ENCODE measurements around the gene RGL2. TPM values are rescaled to one million over a fixed set of nuclear protein-coding genes. Genes with fewer than 3 reads are reported as not detected.

The RGL2 gene
- 24.5 and 26.1 TPM in 2 replicates for total RNA-seq (2014; rRNA removed; shearing (Covaris generic))

GRCh38 chr6:33298773-33299236 is at the start of gene RGL2:
RGL2 (minus strand) TSS chr6:33298942; CDS start chr6:33298610, 332 bp downstream.

DNA sequence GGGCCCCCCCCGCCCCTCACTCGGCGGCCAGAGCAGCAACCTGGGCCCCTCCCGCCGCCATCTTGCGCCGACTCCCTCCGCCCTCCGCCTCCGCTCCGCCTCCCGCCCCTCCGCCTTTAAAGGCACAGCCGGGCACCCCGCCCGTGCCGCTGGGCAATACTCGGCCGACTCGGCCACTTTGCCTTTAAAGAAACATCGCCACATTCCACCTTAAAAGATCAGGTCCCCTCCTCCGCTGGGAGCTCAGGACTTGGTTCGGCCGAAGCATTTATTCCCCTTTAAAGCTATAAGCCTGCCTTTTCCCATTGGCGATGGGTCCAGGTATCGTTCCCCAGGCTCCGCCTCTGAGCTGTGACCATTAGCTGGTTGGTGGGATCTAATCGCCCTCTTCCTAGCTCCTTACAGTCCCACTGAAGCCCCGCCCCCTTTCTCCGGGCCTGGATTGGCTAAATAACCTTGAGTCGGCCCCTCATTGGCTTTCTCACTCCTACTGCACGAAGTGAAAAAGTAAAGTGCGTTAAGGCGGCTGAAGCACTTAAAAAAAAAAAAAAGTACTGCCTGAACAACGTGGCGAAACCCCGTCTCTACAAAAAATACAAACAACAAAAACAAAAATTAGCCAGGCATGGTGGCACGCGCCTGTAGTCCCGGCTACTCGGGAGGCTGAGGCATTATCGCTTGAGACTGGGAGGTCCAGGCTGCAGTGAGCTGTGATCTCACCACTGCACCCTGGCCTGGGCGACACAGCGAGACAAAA is 19.1 kb upstream of the RGL2 start, which contains the start of gene ZBTB22:
Gene ZBTB22, minus strand, starts transcription at position 76 of the 757 bp plus-strand sequence. CDS start 828 bp downstream, outside the sequence.

DNA sequence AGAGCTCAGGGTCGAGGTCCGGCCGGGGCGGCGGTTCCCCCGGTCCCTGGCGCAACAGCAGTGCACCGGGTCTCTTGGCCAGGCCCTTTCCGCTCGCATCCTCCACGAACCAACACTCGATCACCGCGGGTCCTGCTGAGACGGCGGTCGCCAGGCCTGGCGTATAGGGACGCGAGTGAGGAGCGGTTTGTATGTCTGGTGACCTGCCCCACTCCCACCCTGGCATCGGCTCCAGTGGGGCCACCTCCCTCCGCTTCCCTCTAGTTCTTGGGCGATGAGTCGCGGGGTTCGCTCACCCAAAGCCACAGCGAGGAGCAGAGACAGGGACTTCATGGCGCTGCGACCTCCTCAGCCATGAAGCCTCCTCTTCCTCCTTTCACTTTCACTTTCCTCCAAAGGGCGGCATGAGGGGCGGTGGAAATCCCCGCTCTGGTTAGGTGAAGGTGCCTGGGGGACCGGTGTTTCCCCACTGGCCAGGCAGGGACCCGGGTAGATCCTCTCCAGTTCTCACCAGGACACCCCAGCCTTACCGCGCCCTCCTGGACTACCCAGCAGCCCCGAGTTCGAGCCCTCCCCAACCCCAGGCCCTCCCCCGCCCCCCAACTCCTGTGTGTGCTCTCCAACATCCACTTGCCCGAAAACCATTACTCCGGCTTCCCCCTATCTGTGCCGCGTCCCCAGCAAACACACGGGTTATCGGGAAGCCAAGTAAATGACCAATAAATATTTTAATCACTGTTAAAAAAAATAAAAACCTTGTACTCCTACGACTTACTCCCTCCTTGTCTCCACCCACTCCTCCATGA is 15.2 kb upstream of the RGL2 start, which contains the start of gene TAPBP:
Gene TAPBP, minus strand, starts transcription at position 370 of the 806 bp plus-strand sequence. Its CDS starts 37 bp downstream, at position 333.

DNA sequence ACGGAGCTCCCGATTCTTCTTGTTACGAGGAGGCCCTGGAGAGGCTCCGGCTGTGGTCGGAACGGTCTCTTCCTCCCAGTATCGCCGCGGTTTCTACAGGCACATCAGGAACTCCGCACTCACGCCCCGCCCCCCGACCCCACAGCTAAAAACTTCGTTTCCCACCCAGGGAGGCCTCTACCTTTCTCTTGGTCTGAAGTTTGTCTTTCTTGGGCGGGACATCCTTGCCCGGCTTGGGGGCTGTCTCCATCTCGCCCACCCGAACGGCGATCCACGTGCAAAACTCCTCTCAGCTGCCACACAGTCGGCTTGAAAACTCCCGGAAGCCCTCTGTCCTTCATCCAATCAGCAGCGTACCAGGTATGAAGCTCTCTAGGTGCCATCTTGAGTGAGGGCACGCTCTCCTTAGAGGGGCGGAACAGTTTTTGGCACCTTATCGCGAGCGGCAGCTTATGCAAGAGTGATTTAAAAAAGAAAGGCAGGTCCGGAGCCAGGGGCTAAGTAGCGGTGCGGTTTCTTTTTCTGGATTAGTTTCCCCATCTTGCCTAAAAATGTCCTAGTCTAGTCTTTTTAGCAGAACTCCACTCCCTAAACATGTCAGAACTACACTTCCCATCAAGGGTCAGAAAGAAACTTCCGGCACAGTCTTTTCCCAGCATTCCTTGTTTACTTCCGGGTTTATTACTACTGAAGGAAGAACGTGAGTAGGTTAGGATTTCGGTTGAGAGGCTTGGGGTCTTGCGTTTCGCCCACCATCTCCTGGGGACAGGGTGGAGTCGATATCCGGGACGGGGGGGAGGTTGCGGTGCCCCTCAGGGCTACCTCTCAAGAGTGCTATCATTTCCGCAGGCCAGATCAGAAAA is 9.6 kb downstream of the RGL2 start, which contains the start of the genes PFDN6 and WDR46:
Gene PFDN6, plus strand, starts transcription at position 681 of the 863 bp plus-strand sequence. CDS start 256 bp downstream, outside the sequence.
Gene WDR46, minus strand, starts transcription at position 319 of the 863 bp plus-strand sequence. Its CDS starts 69 bp downstream, at position 250.

GRCh38 chr6:33276864-33277662 is 21.7 kb downstream of the RGL2 start, which contains the start of gene B3GALT4:
B3GALT4 (plus strand) TSS chr6:33277123; CDS start chr6:33277420, 297 bp downstream.

DNA sequence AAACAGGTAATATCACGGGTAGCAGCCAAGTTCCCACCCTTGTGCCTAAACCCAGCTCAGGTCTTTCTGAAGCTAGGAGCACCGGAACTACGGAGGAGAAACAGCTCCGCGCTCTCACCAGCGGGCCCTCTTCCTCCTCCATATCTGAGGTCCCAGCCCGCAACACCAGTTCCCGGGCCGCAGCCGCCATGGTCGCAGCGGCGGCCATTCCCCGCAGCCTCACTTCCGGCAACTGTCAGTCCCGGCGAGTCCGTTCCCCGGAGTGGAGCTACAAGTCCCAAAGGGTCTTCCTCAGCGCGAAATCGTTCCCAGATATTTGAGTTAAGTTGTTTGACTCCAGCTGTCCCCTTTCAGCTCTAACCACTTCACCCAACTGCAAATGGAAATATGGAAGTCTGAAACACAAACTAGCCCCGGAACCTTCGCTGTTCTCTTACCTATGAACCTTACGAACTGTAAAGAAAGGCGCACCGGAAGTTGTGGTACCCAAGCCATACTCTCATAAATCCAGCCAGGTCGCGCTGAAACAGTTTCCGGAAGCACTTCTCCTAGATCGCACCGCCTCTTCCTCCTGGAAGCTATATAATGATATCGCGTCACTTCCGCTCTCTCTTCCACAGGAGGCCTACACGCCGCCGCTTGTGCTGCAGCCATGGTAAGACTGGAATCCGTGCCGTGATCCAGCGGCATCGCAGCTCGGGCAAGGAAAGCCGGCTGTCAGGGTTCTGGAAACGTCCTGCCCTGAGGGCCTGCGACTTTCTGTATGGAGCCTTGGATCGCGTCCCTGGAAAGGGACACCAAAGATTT is 27.1 kb downstream of the RGL2 start, which contains the start of the genes RPS18 and VPS52:
Gene RPS18, plus strand, starts transcription at position 608 of the 807 bp plus-strand sequence. Its CDS starts 45 bp downstream, at position 653.
Gene VPS52, minus strand, starts transcription at position 409 of the 807 bp plus-strand sequence. Its CDS starts 201 bp downstream, at position 208.

Other genes with a start within 250 kb of the RGL2 start
- gene HLA-DPA1, start 225.3 kb downstream of the RGL2 start, total RNA-seq (2014; rRNA removed; shearing (Covaris generic)), result 147 and 155 TPM in 2 replicates
- gene HLA-DPB1, start 223.0 kb downstream of the RGL2 start, total RNA-seq (2014; rRNA removed; shearing (Covaris generic)), result 96.3 and 110 TPM in 2 replicates
- gene COL11A2, start 106.5 kb downstream of the RGL2 start, total RNA-seq (2014; rRNA removed; shearing (Covaris generic)), result 4.9 and 7.6 TPM in 2 replicates
- 23.0 and 23.8 TPM in 2 replicates for gene RXRB, start 98.3 kb downstream of the RGL2 start, total RNA-seq (2014; rRNA removed; shearing (Covaris generic))
- 72.3 and 75.1 TPM in 2 replicates for gene SLC39A7, start 98.1 kb downstream of the RGL2 start, total RNA-seq (2014; rRNA removed; shearing (Covaris generic))
- 19.9 and 28.1 TPM in 2 replicates for gene HSD17B8, start 94.3 kb downstream of the RGL2 start, total RNA-seq (2014; rRNA removed; shearing (Covaris generic))
- 33.7 and 37.4 TPM in 2 replicates for gene RING1, start 90.4 kb downstream of the RGL2 start, total RNA-seq (2014; rRNA removed; shearing (Covaris generic))
- gene VPS52, start 27.1 kb downstream of the RGL2 start, total RNA-seq (2014; rRNA removed; shearing (Covaris generic)), result 24.0 and 24.9 TPM in 2 replicates
- gene RPS18, start 26.9 kb downstream of the RGL2 start, total RNA-seq (2014; rRNA removed; shearing (Covaris generic)), result 5,548 and 5,916 TPM in 2 replicates
- gene B3GALT4, start 21.8 kb downstream of the RGL2 start, total RNA-seq (2014; rRNA removed; shearing (Covaris generic)), result 1.1 and 2.6 TPM in 2 replicates
- 127 and 134 TPM in 2 replicates for gene WDR46, start 9.7 kb downstream of the RGL2 start, total RNA-seq (2014; rRNA removed; shearing (Covaris generic))
- gene PFDN6, start 9.3 kb downstream of the RGL2 start, total RNA-seq (2014; rRNA removed; shearing (Covaris generic)), result 224 and 227 TPM in 2 replicates
- gene TAPBP, start 15.1 kb upstream of the RGL2 start, total RNA-seq (2014; rRNA removed; shearing (Covaris generic)), result 29.4 and 33.8 TPM in 2 replicates
- gene ZBTB22, start 18.8 kb upstream of the RGL2 start, total RNA-seq (2014; rRNA removed; shearing (Covaris generic)), result 12.6 and 14.3 TPM in 2 replicates
- 47.5 and 49.4 TPM in 2 replicates for gene DAXX, start 24.0 kb upstream of the RGL2 start, total RNA-seq (2014; rRNA removed; shearing (Covaris generic))
- gene KIFC1, start 92.9 kb upstream of the RGL2 start, total RNA-seq (2014; rRNA removed; shearing (Covaris generic)), result 34.4 and 37.4 TPM in 2 replicates
- 19.8 and 23.8 TPM in 2 replicates for gene PHF1, start 112.1 kb upstream of the RGL2 start, total RNA-seq (2014; rRNA removed; shearing (Covaris generic))
- gene CUTA, start 119.2 kb upstream of the RGL2 start, total RNA-seq (2014; rRNA removed; shearing (Covaris generic)), result 124 and 136 TPM in 2 replicates
- gene SYNGAP1, start 121.1 kb upstream of the RGL2 start, total RNA-seq (2014; rRNA removed; shearing (Covaris generic)), result 3.6 and 4.1 TPM in 2 replicates
- 3.9 and 7.3 TPM in 2 replicates for gene ZBTB9, start 155.6 kb upstream of the RGL2 start, total RNA-seq (2014; rRNA removed; shearing (Covaris generic))